K562 (cell line): Measurements from ENCODE around the gene MSN. TPM values are rescaled to one million over a fixed set of nuclear protein-coding genes. Genes with fewer than 3 reads are reported as not detected.

Experiments
- ATF3 ChIP-seq, 2 experiments: fragments of 450-650 bp in 1 of 2; sonication (generic) in 1 of 2; formaldehyde crosslinking in 1 of 2; IDR thresholded peaks in 1 of 2; conservative IDR thresholded peaks in 1 of 2; 2 replicates each; pipeline versions ENCODE4 v1.6.1 to v1.8.1; 2016 to 2023; ENCODE audit warnings: mild to moderate bottlenecking in 2 of 2, moderate library complexity in 2 of 2, inconsistent platforms in 1 of 2, missing genetic modification reagents in 1 of 2
- CHAMP1 ChIP-seq: fragments of 450-650 bp; IDR thresholded peaks from 2 replicates; pipeline ENCODE4 v1.6.1; 2016; ENCODE audit warnings: mild to moderate bottlenecking
- ELK3 ChIP-seq: fragments of 450-650 bp; formaldehyde crosslinking; IDR thresholded peaks from 2 replicates; pipeline ENCODE4 v1.4.0; 2020; ENCODE audit warnings: mild to moderate bottlenecking
- KLF6 ChIP-seq: fragments of 250-450 bp; sonication (Bioruptor Pico); IDR thresholded peaks from 2 replicates; pipeline ENCODE4 v1.4.0; 2020; ENCODE audit warnings: mild to moderate bottlenecking, moderate library complexity, borderline replicate concordance
- MNT ChIP-seq, 2 experiments: fragments of 450-650 bp; conservative IDR thresholded peaks; 2 replicates each; pipeline ENCODE4 v1.6.1; 2017; ENCODE audit warnings: mild to moderate bottlenecking in 2 of 2, moderate library complexity in 2 of 2
- ZNF143 ChIP-seq: sonication (generic); formaldehyde crosslinking; IDR thresholded peaks from 2 replicates; pipeline ENCODE4 v1.9.0; 2022; ENCODE audit warnings: mild to moderate bottlenecking, missing genetic modification reagents
- ZNF253 ChIP-seq: fragments of 250-450 bp; sonication (Bioruptor Pico); conservative IDR thresholded peaks from 2 replicates; pipeline ENCODE4 v1.6.1; 2021; ENCODE audit warnings: mild to moderate bottlenecking
- polyA plus RNA-seq, 8 experiments: library from polyadenylated mRNA; depleted of rRNA in 4 of 8; stranded (reverse) in 5 of 8; unstranded in 3 of 8; fragments of >200 nt; fragmentation: Nextera tagmentation in 2 of 8; fragmentation: Illumina TruSeq in 1 of 8; extraction: Ambion mirVana in 2 of 8; extraction: Trizol in 1 of 8; gene quantifications; 2 replicates each; pipeline versions ENCODE4 v1.2.1 to v1.2.3, GENCODE V29; 2011 to 2014; ENCODE audit warnings: inconsistent platforms in 1 of 8, missing spikeins in 1 of 8
- total RNA-seq, 7 experiments: library from RNA; depleted of rRNA in 6 of 7; stranded (reverse); fragments of >200 nt in 6 of 7; fragmentation: Illumina TruSeq in 2 of 7; extraction: Trizol in 2 of 7; gene quantifications; 2 replicates each; pipeline versions ENCODE4 v1.2.1 to v1.2.3, GENCODE V29; 2011 to 2021; ENCODE audit warnings: low replicate concordance in 1 of 7

Gene MSN
- total and polyA plus RNA-seq, 9 of the 15 experiments (the other 6 are each of a cell fraction or from before 2014, with no cell fraction given): 128 to 486 (median 237) TPM

GRCh38 chrX:65706041-65706828, 38.8 kb downstream of the MSN start (continued):
- TF ChIP-seq MNT (conservative IDR thresholded peaks at IDR 0.05) (no peak), ZNF253 (CRISPR knock-in tag) (no peak), KLF6 (CRISPR knock-in tag) (no peak), CHAMP1 (no peak), ELK3 (no peak), ZNF143 (CRISPR knock-in tag) (no peak), ATF3 (IDR thresholded peaks at IDR 0.05) (peak; percentile 44), ATF3 (CRISPR knock-in tag; conservative IDR thresholded peaks at IDR 0.05) (no peak)
